Panc1 (cell line): ENCODE measurements around the gene KAT6B. TPM values are rescaled to one million over a fixed set of nuclear protein-coding genes. Genes with fewer than 3 reads are reported as not detected.

Experiments
- ATAC-seq: fragments of 200-7000 bp; cut with Tn5 transposase; 2 replicates; pipeline ENCODE4 v1.9.1; 2020; ENCODE audit warnings: mild to moderate bottlenecking, moderate library complexity
- BruUV-seq: library from RNA; stranded (reverse); fragments of 400-500 nt; replicated peaks from 2 replicates; lab custom pipeline; 2021; lab: Mats Ljungman, UMichigan
- CTCF ChIA-PET: fragments of 300-600 bp; sonication (Branson Sonifier 250); formaldehyde crosslinking; loops from one replicate; lab custom pipeline; 2022; ENCODE audit warnings: antibody characterized with exemption; lab: Charles Lee
- POLR2A ChIA-PET: fragments of 300-600 bp; sonication (Branson Sonifier 250); formaldehyde crosslinking; loops from one replicate; lab custom pipeline; 2022; ENCODE audit warnings: antibody characterized with exemption; lab: Charles Lee
- DNase-seq: peaks from one replicate; pipeline ENCODE4 v3.0.0-alpha.2; 2010; ENCODE audit warnings: low read depth, low spot score
- H3K27ac ChIP-seq: 2 replicates; pipeline ENCODE4 v1.5.1; 2011; ENCODE audit warnings: mild to moderate bottlenecking, low read length, inconsistent platforms
- H3K27me3 ChIP-seq: fragments of 200-500 bp; sonication (Bioruptor generic); 2 replicates; pipeline ENCODE4 v1.6.0; 2014; ENCODE audit warnings: low read length, inconsistent platforms; ENCODE audit not compliant: control insufficient read depth, insufficient read depth
- H3K36me3 ChIP-seq: fragments of 200-500 bp; sonication (Bioruptor generic); 2 replicates; pipeline ENCODE4 v1.5.1; 2014; ENCODE audit warnings: inconsistent platforms, mild to moderate bottlenecking, low read length, moderate library complexity; ENCODE audit not compliant: control insufficient read depth, insufficient read depth
- H3K4me1 ChIP-seq: 2 replicates; pipeline ENCODE4 v1.5.1; 2011; ENCODE audit warnings: inconsistent platforms, mild to moderate bottlenecking, low read length, moderate library complexity; ENCODE audit not compliant: control insufficient read depth, insufficient read depth
- H3K4me3 ChIP-seq, 2 experiments: 2 replicates each; pipeline ENCODE4 v1.5.1; 2011 to 2012; ENCODE audit warnings: low read depth in 2 of 2, low read length in 2 of 2, mild to moderate bottlenecking in 2 of 2, inconsistent platforms in 1 of 2, moderate library complexity in 1 of 2
- H3K9me3 ChIP-seq: fragments of 200-500 bp; sonication (Bioruptor generic); 2 replicates; pipeline ENCODE4 v1.5.1; 2014; ENCODE audit warnings: low read depth, mild to moderate bottlenecking, inconsistent platforms, low read length, moderate library complexity; ENCODE audit not compliant: control insufficient read depth, insufficient read depth
- CTCF ChIP-seq: fragments of 450-650 bp; IDR thresholded peaks from 2 replicates; pipeline ENCODE4 v1.5.1; 2017; ENCODE audit warnings: mild to moderate bottlenecking
- POLR2AphosphoS5 ChIP-seq: IDR thresholded peaks from 2 replicates; pipeline ENCODE4 v1.6.1; 2012; ENCODE audit warnings: mild to moderate bottlenecking, low read depth, low read length, moderate library complexity
- REST ChIP-seq, 2 experiments: IDR thresholded peaks; 2 replicates each; pipeline ENCODE4 v1.6.1; 2011 to 2012; ENCODE audit warnings: low read depth in 2 of 2, control low read depth in 1 of 2, low read length in 1 of 2, mild to moderate bottlenecking in 1 of 2, moderate library complexity in 1 of 2; ENCODE audit not compliant: insufficient read depth in 1 of 2
- SIN3A ChIP-seq: IDR thresholded peaks from 2 replicates; pipeline ENCODE4 v1.6.1; 2012; ENCODE audit warnings: low read depth, mild to moderate bottlenecking, low read length, moderate library complexity, borderline replicate concordance; ENCODE audit not compliant: insufficient read depth
- TCF7L2 ChIP-seq: IDR thresholded peaks from 2 replicates; pipeline ENCODE4 v1.6.1; 2011; ENCODE audit warnings: mild to moderate bottlenecking, low read depth, low read length, inconsistent platforms
- in situ Hi-C: cut with HindIII; loops from 2 replicates; pipeline ENCODE4 v1.10.0; 2016; ENCODE audit warnings: low sequenced_read_pairs, low pct_unique_long_range_greater_than_20kb
- intact Hi-C: fragments of 100-400 bp; cut with micrococcal nuclease; formaldehyde crosslinking; loops from one replicate; pipeline ENCODE4 v1.10.0; 2022; ENCODE audit not compliant: unreplicated experiment
- total RNA-seq: library from RNA; stranded (reverse); gene quantifications from one replicate; pipeline ENCODE4 v1.2.1, GENCODE V29; 2021; ENCODE audit not compliant: unreplicated experiment

The KAT6B gene
- total RNA-seq, 1 experiment from 2014 or later, result 31.1 TPM

GRCh38 chr10:74906611-74907198, 80.3 kb downstream of the KAT6B start:
- no peaks in the 10 kb centered on the region for H3K27me3 ChIP-seq

GRCh38 chr10:74909670-74910069, 83.3 kb downstream of the KAT6B start:
- Histone ChIP-seq H3K9me3 (no peaks in the 10 kb centered on the region), H3K27ac (no peak overlapping the region), H3K4me3 (no peak overlapping the region), H3K4me1 (no peaks in the 10 kb centered on the region), H3K36me3 (no peaks in the 10 kb centered on the region), H3K27me3 (no peaks in the 10 kb centered on the region)
- ATAC-seq (no peak), DNase-seq (no peak)
- in situ Hi-C loops (no loop called here), intact Hi-C loops (no loop called here)
- BruUV-seq, result no TSS peak
- POLR2A ChIA-PET, result no interaction called here
- CTCF ChIA-PET, result interaction anchor here (0.7 kb wide), 1 partner anchor 23 kb away, joined by 4 read pairs; no protein-coding TSS in a partner anchor
- TF ChIP-seq TCF7L2, result no peak

More at GRCh38 chr10:74906611-74907198, 80.3 kb downstream of the KAT6B start:
- ChIA-PET POLR2A (no interaction called here), CTCF (no interaction called here)
- intact Hi-C loops, result no loop called here
- Histone ChIP-seq H3K36me3 (no peaks in the 10 kb centered on the region), H3K4me3 (no peak overlapping the region), H3K4me1 (no peaks in the 10 kb centered on the region), H3K27ac (no peak overlapping the region), H3K9me3 (no peaks in the 10 kb centered on the region)
- in situ Hi-C loops, result no loop called here
- DNase-seq, result no peak
- ATAC-seq, result no peak
- TF ChIP-seq CTCF (no peak), POLR2AphosphoS5 (no peak), SIN3A (no peak), TCF7L2 (no peak), REST (IDR thresholded peaks at IDR 0.05; ENCODE audit: insufficient read depth in 1 of 2, low read depth in 2 of 2, low read length in 1 of 2) (no peak)
- no TSS peak for BruUV-seq

- Histone ChIP-seq H3K4me1 (no peaks in the 10 kb centered on the region), H3K27ac (no peak overlapping the region), H3K36me3 (no peaks in the 10 kb centered on the region), H3K27me3 (no peaks in the 10 kb centered on the region), H3K4me3 (no peak overlapping the region), H3K9me3 (no peaks in the 10 kb centered on the region)
- CTCF ChIA-PET, result interaction anchor here (0.7 kb wide), 1 partner anchor 22 kb away, joined by 4 read pairs; no protein-coding TSS in a partner anchor
- DNase-seq (no peak), ATAC-seq (no peak)
- intact Hi-C loops, result no loop called here
- BruUV-seq, result no TSS peak
- TF ChIP-seq TCF7L2 (no peak), CTCF (no peak), SIN3A (no peak), REST (IDR thresholded peaks at IDR 0.05; ENCODE audit: insufficient read depth in 1 of 2, low read depth in 2 of 2, low read length in 1 of 2) (no peak), POLR2AphosphoS5 (no peak)
- POLR2A ChIA-PET, result no interaction called here
- in situ Hi-C loops, result no loop called here
Measured at GRCh38 chr10:74910241-74910975, 84.0 kb downstream of the KAT6B start.
